GM23248 (cell line): ENCODE data around the gene ZNF318. TPM values are rescaled to one million over a fixed set of nuclear protein-coding genes. Genes with fewer than 3 reads are reported as not detected.

Experiments used
- DNase-seq: peaks from one replicate; pipeline ENCODE4 v3.0.0-alpha.2; 2015
- H2AFZ ChIP-seq: fragments of 200-600 bp; sonication (generic); 2 replicates; pipeline ENCODE4 v1.6.1; 2016; ENCODE audit warnings: antibody characterized with exemption
- H3F3A ChIP-seq: fragments of 200-600 bp; sonication (generic); 2 replicates; pipeline ENCODE4 v1.6.1; 2016; ENCODE audit warnings: mild to moderate bottlenecking, antibody characterized with exemption, mixed run types; ENCODE audit not compliant: insufficient read depth
- H3K27ac ChIP-seq: fragments of 200-600 bp; sonication (generic); 2 replicates; pipeline ENCODE4 v1.5.1; 2016; ENCODE audit warnings: mild to moderate bottlenecking
- H3K27me3 ChIP-seq: fragments of 200-600 bp; sonication (generic); replicated peaks from 2 replicates; pipeline ENCODE4 v1.6.1; 2016; ENCODE audit warnings: mild to moderate bottlenecking; ENCODE audit not compliant: insufficient read depth
- H3K36me3 ChIP-seq: fragments of 200-600 bp; sonication (generic); 2 replicates; pipeline ENCODE4 v1.6.1; 2016; ENCODE audit warnings: low read depth, mild to moderate bottlenecking
- H3K4me1 ChIP-seq: fragments of 200-600 bp; sonication (generic); 2 replicates; pipeline ENCODE4 v1.6.1; 2016; ENCODE audit warnings: mild to moderate bottlenecking; ENCODE audit not compliant: insufficient read depth
- H3K4me2 ChIP-seq: fragments of 200-600 bp; sonication (generic); one replicate; pipeline ENCODE4 v1.6.1; 2016; ENCODE audit warnings: mild to moderate bottlenecking; ENCODE audit not compliant: unreplicated experiment
- H3K4me3 ChIP-seq: fragments of 200-600 bp; sonication (generic); 2 replicates; pipeline ENCODE4 v1.5.1; 2016; ENCODE audit warnings: mild to moderate bottlenecking
- H3K79me2 ChIP-seq: fragments of 200-600 bp; sonication (generic); 2 replicates; pipeline ENCODE4 v1.6.1; 2016; ENCODE audit warnings: mild to moderate bottlenecking; ENCODE audit not compliant: insufficient read depth
- H3K9ac ChIP-seq: fragments of 200-600 bp; sonication (generic); 2 replicates; pipeline ENCODE4 v1.6.1; 2016; ENCODE audit warnings: mild to moderate bottlenecking
- H3K9me2 ChIP-seq: fragments of 200-600 bp; sonication (generic); 2 replicates; pipeline ENCODE4 v1.6.1; 2016; ENCODE audit warnings: mixed run types, mild to moderate bottlenecking, moderate library complexity; ENCODE audit not compliant: insufficient read depth
- H3K9me3 ChIP-seq: fragments of 200-600 bp; sonication (generic); one replicate; pipeline ENCODE4 v1.6.1; 2017; ENCODE audit warnings: low read depth
- H4K20me1 ChIP-seq: fragments of 200-600 bp; sonication (generic); 2 replicates; pipeline ENCODE4 v1.6.0; 2016; ENCODE audit not compliant: insufficient read depth
- EZH2 ChIP-seq: fragments of 200-600 bp; sonication (generic); IDR thresholded peaks from 2 replicates; pipeline ENCODE4 v1.6.1; 2018; ENCODE audit warnings: antibody characterized with exemption, mild to moderate bottlenecking; ENCODE audit not compliant: insufficient read depth, poor library complexity, severe bottlenecking
- EZH2phosphoT487 ChIP-seq: fragments of 200-600 bp; sonication (generic); IDR thresholded peaks from 2 replicates; pipeline ENCODE4 v1.6.1; 2018; ENCODE audit warnings: antibody characterized with exemption, moderate library complexity, mild to moderate bottlenecking, low read depth; ENCODE audit not compliant: insufficient read depth
- WGBS, 2 experiments: methylation state at CpG; one replicate each; pipeline ENCODE4 v1.1.6; 2015 to 2017; ENCODE audit warnings: low lambda C conversion rate in 2 of 2, low coverage in 1 of 2; ENCODE audit errors: missing lambda C conversion rate in 2 of 2; 5-methylcytosine and 5-hydroxymethylcytosine counted together
- in situ Hi-C: fragments of 300-500 bp; cut with MboI; formaldehyde crosslinking; loops from 2 replicates; pipeline ENCODE4 v1.15.0; 2020
- polyA plus RNA-seq: library from polyadenylated mRNA; unstranded; fragments of >200 nt; fragmentation: Nextera tagmentation; extraction: Ambion mirVana; gene quantifications from 2 replicates; pipeline ENCODE4 v1.2.1, GENCODE V29; 2016
- total RNA-seq: library from RNA; depleted of rRNA; stranded (reverse); fragments of >200 nt; shearing (Covaris generic); gene quantifications from 2 replicates; pipeline ENCODE4 v1.2.3, GENCODE V29; 2014

Gene ZNF318
- total and polyA plus RNA-seq, 2 experiments from 2014 or later = 4.1 to 10.7 TPM

DNA sequence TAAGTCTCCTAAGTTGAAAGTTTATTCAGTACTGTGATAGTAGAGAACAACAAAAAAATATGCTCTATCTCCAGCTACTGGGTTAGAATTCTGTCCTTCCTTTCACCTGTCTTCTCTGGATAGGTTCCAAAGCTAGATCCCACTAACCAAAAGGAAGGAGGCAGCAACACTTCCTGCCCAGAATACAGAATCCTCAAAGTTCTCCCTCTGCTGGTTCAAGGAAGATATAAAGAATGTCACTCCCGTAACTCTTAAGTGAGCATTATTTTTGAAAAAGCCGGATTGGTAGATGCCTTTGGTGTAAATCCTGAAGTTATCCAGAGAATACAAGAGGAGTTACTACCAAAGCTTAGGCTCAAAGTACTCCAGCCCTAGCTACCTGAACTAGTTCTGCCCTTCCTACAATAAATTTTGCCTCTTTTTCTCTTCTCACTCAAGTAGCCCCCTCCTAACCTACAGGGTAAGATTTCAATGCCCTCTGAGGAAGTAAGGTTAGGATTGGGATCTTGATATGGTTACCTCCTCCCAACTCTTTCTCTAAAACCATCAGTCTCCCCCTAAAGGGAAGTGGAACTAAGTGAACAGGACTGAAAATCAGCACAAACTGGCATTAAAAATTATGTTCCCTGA is 34.9 kb downstream of the ZNF318 start:
- Histone ChIP-seq H3K27me3 (no peaks in the 10 kb centered on the region), H3K4me1 (no peaks in the 10 kb centered on the region), H3K9me3 (no peaks in the 10 kb centered on the region), H3K27ac (no peak overlapping the region), H2AFZ (no peak overlapping the region), H3K9me2 (no peaks in the 10 kb centered on the region), H3K4me3 (no peak overlapping the region), H3F3A (no peaks in the 10 kb centered on the region), H3K4me2 (no peak overlapping the region), H3K36me3 (peaks cover 9% of the 10 kb centered on the region; the same call in 1 of the 2 replicates), H3K9ac (no peak overlapping the region), H4K20me1 (no peaks in the 10 kb centered on the region), H3K79me2 (no peaks in the 10 kb centered on the region)
- WGBS, 2 experiments = 43 to 58% methylated on average over 2 of the region's 2 CpGs
- in situ Hi-C loops = loop anchor here (10.0 kb wide), 1 partner anchor 80 kb away; no protein-coding TSS in a partner anchor
- TF ChIP-seq EZH2 (no peak), EZH2phosphoT487 (no peak)
- peak; percentile 69 for DNase-seq

DNA sequence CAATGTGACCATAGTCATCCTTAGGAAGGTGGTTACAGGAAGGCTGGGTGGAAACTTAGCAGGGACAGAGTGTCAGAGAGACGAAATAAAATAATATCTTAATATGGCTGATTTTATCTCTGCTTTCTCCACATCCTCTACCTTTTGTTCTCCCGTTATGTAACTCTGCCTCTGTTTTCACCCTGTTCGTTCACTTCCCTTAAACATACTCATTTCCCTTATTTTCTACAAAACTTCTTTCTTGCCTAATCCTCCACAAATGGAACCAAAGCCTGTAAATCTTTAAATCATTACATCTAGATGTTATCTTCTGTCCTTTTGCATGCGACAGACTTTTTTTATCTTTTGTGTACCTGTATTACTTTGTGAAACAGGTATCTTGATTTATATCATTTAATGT is 37.6 kb downstream of the ZNF318 start:
- Histone ChIP-seq H3K4me2 (no peak overlapping the region), H3K9me3 (no peaks in the 10 kb centered on the region), H3K79me2 (no peaks in the 10 kb centered on the region), H2AFZ (no peak overlapping the region), H3K36me3 (no peaks in the 10 kb centered on the region), H3K4me3 (no peak overlapping the region), H3F3A (no peaks in the 10 kb centered on the region), H3K9me2 (no peaks in the 10 kb centered on the region), H3K27me3 (no peaks in the 10 kb centered on the region), H3K9ac (no peak overlapping the region), H3K27ac (no peak overlapping the region), H4K20me1 (no peaks in the 10 kb centered on the region), H3K4me1 (no peaks in the 10 kb centered on the region)
- TF ChIP-seq EZH2 = no peak
- TF ChIP-seq EZH2phosphoT487 = no peak
- DNase-seq = no peak
- WGBS, 2 experiments = 86 to 88% methylated on average over 4 of the region's 4 CpGs
- in situ Hi-C loops = loop anchor here (10.0 kb wide), 1 partner anchor 77 kb away; no protein-coding TSS in a partner anchor

DNA sequence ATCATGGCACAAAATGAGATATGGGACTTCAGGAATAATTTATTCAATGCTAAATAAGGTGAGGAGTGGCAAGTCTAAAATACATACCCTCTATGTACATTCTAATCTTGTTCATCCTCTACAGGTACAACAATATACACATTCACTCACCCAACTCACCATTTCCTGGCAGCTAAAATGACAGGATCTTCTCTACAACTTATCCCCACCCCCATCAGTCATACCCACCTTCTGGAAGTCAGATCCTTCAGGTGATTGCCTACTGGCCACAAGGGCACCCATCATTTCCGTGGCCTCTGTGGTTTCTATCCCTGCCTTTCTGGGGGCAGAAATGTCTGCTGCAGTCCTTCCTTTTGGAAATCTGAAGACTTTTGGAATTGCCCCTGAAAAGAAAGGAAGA is 38.0 kb downstream of the ZNF318 start:
- in situ Hi-C loops = loop anchor here (10.0 kb wide), 1 partner anchor 77 kb away; no protein-coding TSS in a partner anchor

DNA sequence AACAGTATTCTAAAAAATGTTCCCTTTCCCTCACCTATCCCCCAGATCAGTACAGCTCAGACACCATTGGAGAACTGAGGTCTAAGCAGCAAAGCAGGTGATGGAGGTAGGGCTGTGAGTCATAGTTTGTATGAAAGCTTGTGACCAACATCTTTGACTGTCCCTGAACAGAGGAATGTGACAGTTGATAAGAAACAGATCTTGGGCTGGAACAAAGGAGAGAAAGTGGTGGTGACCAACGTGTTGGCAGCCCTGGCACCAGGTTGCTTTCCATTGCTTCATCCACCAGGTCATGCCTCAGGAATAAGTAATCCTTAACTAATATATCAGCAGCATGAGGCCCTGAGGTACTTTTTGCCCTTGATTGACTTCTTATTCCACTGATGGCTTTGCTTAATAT is 40.9 kb downstream of the ZNF318 start:
- Histone ChIP-seq H3K9me2 (no peaks in the 10 kb centered on the region), H4K20me1 (no peaks in the 10 kb centered on the region), H3K9me3 (no peaks in the 10 kb centered on the region), H3F3A (no peaks in the 10 kb centered on the region), H3K36me3 (no peaks in the 10 kb centered on the region), H3K27ac (no peak overlapping the region), H3K9ac (no peak overlapping the region), H3K4me2 (no peak overlapping the region), H3K27me3 (no peaks in the 10 kb centered on the region), H3K79me2 (no peaks in the 10 kb centered on the region), H3K4me1 (no peaks in the 10 kb centered on the region), H2AFZ (no peak overlapping the region), H3K4me3 (no peak overlapping the region)
- in situ Hi-C loops = no loop called here
- no peak for TF ChIP-seq EZH2phosphoT487
- no peak for TF ChIP-seq EZH2
- no peak for DNase-seq
- WGBS, 2 experiments = 9 to 25% methylated on average over 1 of the region's 1 CpG

More for the DNA sequence above, 38.0 kb downstream of the ZNF318 start:
- H3K27me3 ChIP-seq = no peaks in the 10 kb centered on the region
- H3K4me1 ChIP-seq = no peaks in the 10 kb centered on the region
- H2AFZ ChIP-seq = no peak overlapping the region
- TF ChIP-seq EZH2 (no peak), EZH2phosphoT487 (no peak)
- no peak overlapping the region for H3K4me2 ChIP-seq
- 79 to 83% methylated on average over 1 of the region's 1 CpG for WGBS, 2 experiments
- H3F3A ChIP-seq = no peaks in the 10 kb centered on the region
- no peak overlapping the region for H3K27ac ChIP-seq
- H3K79me2 ChIP-seq = no peaks in the 10 kb centered on the region
- H3K9ac ChIP-seq = no peak overlapping the region
- no peaks in the 10 kb centered on the region for H3K9me2 ChIP-seq
- no peak for DNase-seq
- no peak overlapping the region for H3K4me3 ChIP-seq
- H3K36me3 ChIP-seq = no peaks in the 10 kb centered on the region
- no peaks in the 10 kb centered on the region for H4K20me1 ChIP-seq
- H3K9me3 ChIP-seq = no peaks in the 10 kb centered on the region

DNA sequence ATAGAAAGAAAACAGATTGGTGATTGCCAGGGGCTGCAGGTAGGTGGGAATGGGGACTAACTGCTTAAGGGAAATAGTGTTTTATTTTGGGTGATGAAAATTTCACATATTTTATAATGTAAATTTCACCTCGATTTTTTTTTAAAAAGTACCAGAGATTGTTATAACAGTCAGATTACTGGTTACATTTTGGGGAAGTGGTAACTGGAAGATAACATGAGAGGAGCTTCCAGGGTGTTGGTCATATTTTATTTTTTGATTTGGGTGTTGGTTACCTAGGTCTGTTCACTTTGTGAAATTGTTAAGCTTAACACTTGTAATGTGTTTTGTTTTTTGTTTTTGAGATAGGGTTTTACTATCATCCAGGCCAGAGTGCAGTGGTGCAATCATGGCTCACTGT is 43.6 kb downstream of the ZNF318 start:
- Histone ChIP-seq H4K20me1 (no peaks in the 10 kb centered on the region), H3K4me1 (no peaks in the 10 kb centered on the region), H2AFZ (no peak overlapping the region), H3K27ac (no peak overlapping the region), H3K4me3 (no peak overlapping the region), H3K36me3 (no peaks in the 10 kb centered on the region), H3K4me2 (no peak overlapping the region), H3K79me2 (no peaks in the 10 kb centered on the region), H3K27me3 (no peaks in the 10 kb centered on the region), H3K9me3 (no peaks in the 10 kb centered on the region), H3F3A (no peaks in the 10 kb centered on the region), H3K9ac (no peak overlapping the region), H3K9me2 (no peaks in the 10 kb centered on the region)
- 44 to 69% methylated on average over 1 of the region's 1 CpG for WGBS, 2 experiments
- no peak for TF ChIP-seq EZH2
- DNase-seq = no peak
- in situ Hi-C loops = no loop called here
